ENCODE data around the gene EFHD1.
A peak's percentile ranks its signal among the peaks of the same experiment; 100 is the strongest.
"Not testable (repeated sequence)": the region's sequence is repeated elsewhere in the genome, so short reads cannot be mapped to it uniquely, and the experiment has no call there.

Gene EFHD1

DNA sequence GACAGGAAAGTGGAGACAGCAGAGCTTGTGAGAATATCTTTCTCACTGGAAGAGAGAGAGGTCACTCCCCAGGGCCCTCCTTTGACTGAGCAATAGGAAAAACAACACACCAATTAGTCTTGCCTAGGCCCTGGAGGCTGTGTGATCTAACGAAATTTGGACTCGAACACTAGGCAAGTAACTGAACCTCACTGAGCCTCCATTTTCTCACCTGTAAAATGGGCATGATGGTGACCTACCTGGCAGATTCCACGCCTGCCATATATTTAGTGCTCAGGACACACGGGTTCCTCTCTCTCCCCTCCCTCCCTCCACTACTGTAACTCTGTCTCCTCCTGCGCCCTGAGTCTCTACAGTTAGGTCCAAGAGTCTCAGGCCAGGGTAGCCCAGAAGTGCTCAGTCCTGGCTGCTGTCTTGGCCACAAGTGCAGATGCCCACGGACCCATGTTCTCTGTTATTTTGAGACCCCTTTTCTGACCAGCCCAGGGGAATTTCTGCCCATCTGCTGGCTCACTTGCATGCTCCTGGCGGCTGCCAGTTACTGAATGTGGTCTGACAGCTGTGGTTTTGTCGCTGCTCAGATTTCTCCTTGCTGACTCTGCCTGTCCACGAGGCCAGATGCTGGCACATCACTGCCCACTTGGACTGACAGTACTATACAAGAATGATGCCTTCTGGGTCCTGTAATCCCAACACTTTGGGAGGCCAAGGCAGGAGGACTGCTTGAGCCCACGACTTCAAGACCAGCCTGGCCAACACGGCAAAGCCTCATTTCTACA lies 54.2 kb downstream of the EFHD1 start:
- TF ChIP-seq ZFX (IDR thresholded peaks at IDR 0.05; ENCODE audit: borderline replicate concordance) = no peak
- TF ChIP-seq, protein P1, sequence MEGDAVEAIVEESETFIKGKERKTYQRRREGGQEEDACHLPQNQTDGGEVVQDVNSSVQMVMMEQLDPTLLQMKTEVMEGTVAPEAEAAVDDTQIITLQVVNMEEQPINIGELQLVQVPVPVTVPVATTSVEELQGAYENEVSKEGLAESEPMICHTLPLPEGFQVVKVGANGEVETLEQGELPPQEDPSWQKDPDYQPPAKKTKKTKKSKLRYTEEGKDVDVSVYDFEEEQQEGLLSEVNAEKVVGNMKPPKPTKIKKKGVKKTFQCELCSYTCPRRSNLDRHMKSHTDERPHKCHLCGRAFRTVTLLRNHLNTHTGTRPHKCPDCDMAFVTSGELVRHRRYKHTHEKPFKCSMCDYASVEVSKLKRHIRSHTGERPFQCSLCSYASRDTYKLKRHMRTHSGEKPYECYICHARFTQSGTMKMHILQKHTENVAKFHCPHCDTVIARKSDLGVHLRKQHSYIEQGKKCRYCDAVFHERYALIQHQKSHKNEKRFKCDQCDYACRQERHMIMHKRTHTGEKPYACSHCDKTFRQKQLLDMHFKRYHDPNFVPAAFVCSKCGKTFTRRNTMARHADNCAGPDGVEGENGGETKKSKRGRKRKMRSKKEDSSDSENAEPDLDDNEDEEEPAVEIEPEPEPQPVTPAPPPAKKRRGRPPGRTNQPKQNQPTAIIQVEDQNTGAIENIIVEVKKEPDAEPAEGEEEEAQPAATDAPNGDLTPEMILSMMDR (IDR thresholded peaks at IDR 0.05) = no peak
- no peak overlapping the region for H3K27ac ChIP-seq

DNA sequence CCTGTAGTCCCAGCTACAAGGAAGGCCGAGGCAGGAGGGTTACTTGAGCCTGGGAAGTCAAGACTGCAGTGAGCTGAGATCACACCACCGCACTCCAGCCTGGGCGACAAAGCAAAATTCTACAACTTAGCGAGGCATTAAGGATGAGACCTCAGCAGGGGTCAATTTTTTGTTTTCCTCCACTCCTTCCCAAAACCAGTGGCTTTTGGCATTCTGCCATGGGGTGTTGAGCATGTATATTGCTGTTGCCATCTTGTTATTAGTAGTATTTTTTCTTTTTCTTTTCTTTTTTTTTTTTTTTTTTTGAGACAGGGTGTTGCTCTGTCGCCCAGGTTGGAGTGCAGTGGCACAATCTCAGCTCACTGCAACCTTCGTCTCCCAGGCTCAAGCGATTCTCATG lies 54.8 kb downstream of the EFHD1 start:
- no peak for TF ChIP-seq ZFX (IDR thresholded peaks at IDR 0.05; ENCODE audit: borderline replicate concordance)
- TF ChIP-seq, protein P1 (IDR thresholded peaks at IDR 0.05) = no peak
- H3K27ac ChIP-seq = no peak overlapping the region

DNA sequence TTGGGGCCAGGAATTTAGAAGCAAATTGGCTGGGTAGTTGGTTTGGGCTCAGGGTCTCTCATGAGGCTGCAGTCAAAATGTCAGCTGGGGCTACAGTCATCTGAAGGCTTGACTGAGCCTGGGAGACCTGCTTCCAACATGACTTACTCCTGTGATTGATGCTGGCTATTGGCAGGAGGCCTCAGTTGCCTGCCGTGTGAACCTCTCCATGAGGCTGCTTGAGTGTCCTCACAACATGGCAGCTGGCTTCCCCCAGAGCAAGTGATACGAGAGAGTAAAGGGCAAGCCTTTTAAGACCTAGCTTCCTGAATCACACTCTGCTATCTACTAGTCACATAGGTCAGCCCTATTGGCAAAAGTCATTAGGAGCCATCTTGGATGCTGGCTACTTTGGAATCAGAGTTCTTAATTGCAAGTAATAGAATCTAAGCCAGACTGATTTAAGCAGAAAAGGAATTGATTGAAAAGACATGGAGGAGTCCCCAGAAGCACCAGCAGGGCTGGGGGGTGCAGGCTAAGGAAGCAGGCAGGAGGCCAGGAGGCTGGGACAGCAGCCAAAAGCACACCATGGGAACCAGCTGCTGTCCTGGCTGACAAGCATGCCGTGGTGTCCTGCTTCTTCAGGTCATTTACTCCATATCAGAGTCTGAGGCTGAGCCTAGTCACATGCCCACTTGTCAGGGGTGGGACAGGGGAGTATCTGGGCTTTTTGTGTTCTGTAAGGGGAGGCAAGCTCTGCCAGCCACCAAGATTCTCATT lies 55.9 kb downstream of the EFHD1 start:
- H3K27ac ChIP-seq = no peak overlapping the region
- TF ChIP-seq, protein P1 (IDR thresholded peaks at IDR 0.05) = no peak
- no peak for TF ChIP-seq ZFX (IDR thresholded peaks at IDR 0.05; ENCODE audit: borderline replicate concordance)

DNA sequence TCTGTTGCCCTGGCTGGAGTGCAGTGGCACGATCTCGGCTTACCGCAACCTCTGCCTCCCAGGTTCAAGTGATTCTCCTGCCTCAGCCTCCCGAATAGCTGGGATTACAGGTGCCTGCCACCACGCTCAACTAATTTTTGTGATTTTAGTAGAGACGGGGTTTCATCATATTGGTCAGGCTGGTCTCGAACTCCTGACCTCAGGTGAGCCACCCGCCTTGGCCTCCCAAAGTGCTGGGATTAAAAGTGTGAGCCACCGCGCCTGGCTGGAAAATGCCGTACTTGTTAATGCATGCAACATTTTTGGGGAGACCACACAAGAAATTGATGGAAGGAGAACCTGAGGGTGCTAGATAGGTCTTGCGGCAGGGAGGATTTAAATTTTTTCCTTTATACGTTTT lies 57.7 kb downstream of the EFHD1 start:
- H3K27ac ChIP-seq = not testable (repeated sequence)

DNA sequence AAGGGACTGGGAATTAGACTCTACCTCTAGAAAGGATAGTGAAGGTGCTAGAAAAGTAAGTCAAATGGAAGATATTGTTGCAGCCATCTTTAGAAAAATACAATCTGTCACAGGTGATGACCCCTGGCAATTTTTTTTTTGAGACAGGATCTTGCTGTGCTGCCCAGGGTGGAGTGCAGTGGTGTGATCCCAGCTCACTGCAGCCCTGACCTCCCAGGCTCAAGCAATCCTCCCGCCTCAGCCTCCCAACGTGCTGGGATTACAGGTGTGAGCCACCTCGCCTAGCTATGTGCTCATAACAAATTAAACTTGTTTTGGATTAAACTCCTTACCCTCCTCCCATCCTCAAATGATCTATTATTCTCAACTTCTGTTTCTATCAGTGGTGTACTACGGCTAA lies 59.9 kb downstream of the EFHD1 start:
- TF ChIP-seq ZFX (IDR thresholded peaks at IDR 0.05; ENCODE audit: borderline replicate concordance) = no peak
- TF ChIP-seq, protein P1 (IDR thresholded peaks at IDR 0.05) = no peak
- no peak overlapping the region for H3K27ac ChIP-seq

DNA sequence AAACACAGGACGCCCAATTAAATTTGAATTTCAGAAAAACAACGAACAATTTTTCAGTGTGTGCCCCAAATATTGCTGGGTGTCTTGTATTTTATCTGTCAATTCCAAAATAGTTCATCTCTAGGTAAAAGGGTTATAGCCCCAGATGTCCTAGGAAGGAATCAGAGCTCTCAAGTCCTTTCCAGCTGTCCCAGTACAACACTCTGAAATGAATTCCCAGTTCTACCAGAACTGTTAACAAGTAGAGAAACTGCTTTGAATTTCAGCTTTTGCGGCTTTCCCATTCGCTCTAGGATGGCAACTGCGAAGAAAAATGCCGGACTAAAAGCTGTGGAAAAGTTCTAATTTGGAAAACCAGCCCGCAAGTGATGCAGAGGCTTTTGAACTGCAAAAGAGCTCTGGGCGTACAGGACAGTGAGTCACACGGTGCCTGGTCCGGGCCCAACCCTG lies 63.2 kb downstream of the EFHD1 start:
- H3K27ac ChIP-seq = peak overlapping the region; percentile 85
- TF ChIP-seq, protein P1 (IDR thresholded peaks at IDR 0.05) = no peak
- no peak for TF ChIP-seq ZFX (IDR thresholded peaks at IDR 0.05; ENCODE audit: borderline replicate concordance)

DNA sequence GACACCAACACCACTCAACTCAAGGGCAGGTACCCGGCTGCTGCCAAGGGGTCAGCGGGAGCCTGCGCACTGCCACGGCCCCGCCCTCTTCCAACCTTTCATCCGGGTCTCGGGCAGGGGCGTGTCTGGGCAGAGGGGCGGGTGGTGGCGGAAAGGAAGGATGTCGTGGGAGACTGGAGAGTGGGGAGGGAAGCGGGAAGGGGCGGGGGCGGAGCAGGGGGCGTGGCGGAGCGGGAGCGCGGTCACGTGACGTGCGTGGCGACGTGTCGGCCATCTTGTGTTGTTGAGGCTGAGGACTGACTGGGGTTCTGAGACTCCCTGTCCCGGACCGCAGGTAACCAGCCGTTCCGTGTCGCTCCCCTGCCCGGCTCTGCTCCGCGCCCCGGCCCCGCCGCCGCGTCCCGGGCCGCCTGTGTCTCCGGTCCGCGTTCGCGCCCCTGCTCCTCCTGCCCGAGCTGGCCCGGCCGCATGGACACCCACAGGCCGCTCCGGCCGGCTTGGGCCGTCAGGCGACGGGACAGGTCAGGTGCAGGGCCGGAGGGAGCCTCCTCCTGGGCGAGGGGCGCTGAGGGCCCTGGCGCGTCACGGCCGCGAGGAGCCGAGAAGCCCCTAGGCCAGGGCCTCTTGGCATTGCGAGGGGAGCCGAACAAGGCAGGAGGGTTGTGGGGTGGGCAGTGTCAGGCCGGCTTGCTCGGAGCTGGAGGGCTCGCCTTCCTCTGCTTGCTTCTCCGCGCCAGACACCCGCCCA lies 63.8 kb downstream of the EFHD1 start, which contains the start of gene GIGYF2:
GIGYF2 (plus strand) TSS at position 273 of the 748 bp plus-strand sequence. CDS start 37,867 bp downstream, outside the sequence.
- TF ChIP-seq, protein P1 (IDR thresholded peaks at IDR 0.05) = 0 out of 2 replicates have a peak, but pooled peaks have one; percentile 7
- no peak for TF ChIP-seq ZFX (IDR thresholded peaks at IDR 0.05; ENCODE audit: borderline replicate concordance)
- peak within 1 kb of the TSS; percentile 85 for H3K27ac ChIP-seq
